Stimulated activated CD4-positive, alpha-beta T cell treated with anti-CD3 and anti-CD28 coated beads, Interleukin-12 subunit alpha, Interleukin-12 subunit beta, amount 100 ng/mL, for 48 hours (primary cell): ENCODE data around the gene PTH2R.
"Not testable (repeated sequence)": the region's sequence is repeated elsewhere in the genome, so short reads cannot be mapped to it uniquely, and the experiment has no call there.

ENCODE experiments used
- DNase-seq, 3 donors: peaks; one replicate each; pipeline ENCODE4 v3.0.0-alpha.2; 2020; ENCODE audit warnings: low read depth in 2 of 3, low spot score in 1 of 3

Gene PTH2R

GRCh38 chr2:208389940-208390339, 16.7 kb upstream of the PTH2R start:
- DNase-seq: no peak

DNA sequence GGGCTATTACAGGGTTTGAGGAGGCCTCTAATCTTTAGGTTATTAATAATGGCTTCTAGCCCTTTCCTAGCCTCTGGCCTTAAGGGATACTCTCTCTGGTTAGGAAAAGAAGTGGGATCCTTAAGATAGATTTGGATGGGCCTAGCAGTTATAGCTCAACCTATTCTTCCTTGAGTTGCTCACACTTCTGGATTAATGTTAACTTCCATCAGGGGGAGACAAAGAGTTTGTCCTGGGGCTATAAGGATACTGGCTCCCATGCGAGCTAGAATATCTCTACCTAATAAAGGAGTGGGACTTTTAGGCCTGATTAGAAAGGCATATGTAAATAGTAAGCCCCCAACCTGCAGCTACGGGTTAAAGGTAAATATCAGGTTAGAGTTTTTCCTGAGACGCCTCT, 14.3 kb upstream of the PTH2R start:
- no peak for DNase-seq

GRCh38 chr2:208396796-208397195, 9.8 kb upstream of the PTH2R start:
- DNase-seq: not testable (repeated sequence)

- no peak for DNase-seq
These were observed 7.4 kb upstream of the PTH2R start for GRCh38 chr2:208399201-208399600.

DNA sequence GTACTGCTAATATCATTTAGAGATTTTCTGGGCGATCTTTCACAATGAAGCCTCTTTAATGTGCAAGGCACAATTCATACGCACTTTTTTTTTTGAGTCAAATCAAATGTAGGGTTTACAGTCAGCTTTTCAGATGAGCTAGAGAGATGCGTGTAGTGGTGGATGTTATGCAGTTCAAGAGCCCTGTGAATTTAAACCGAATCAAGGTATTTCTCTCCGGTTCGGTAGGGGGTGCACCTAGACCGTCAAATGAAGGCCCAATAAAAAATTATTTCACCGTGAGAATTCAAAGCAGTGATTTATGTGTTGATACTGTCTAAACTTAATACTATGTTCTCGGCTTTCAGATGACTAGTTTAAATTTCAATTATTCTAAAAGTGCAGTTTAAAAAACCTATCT, 1.1 kb downstream of the PTH2R start:
- DNase-seq: no peak

DNA sequence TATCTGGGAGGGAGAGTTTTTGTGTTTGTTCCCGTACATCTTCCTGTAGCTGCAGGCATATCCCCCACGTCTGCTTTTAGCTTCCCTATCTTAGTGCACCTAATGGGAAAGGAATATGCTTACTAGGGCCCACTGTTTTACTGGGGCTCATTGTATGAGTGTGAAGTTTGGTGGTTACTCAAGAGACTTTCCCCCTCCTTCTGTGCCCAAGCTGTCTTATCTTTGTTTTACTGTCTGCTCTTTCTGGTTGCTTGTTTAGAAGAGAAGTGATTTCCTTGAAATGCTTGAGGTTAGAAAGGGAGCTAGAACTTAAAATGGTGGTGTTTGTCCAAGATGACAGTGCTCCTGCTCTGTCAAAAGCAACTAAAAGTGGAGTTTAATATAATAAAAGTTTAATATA, 7.3 kb downstream of the PTH2R start:
- DNase-seq: no peak

DNA sequence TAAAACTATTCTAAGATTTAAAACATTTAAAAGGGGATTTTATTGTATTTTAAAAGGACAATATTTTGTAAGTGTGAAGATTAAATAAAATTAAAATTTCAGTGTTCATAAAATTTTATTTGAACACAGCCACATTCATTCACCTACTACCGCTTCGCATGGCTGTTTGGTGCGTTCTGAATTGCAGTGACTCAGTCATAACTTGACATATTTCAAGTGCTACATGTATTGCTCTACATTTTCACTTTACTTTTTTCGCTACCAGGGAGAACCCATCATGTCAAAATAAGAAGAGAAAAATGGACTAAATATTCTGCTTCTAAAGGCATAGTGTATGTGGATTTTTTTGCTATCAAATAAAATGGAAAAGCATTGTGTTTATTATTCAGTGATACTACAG, 8.7 kb downstream of the PTH2R start:
- no peak for DNase-seq

DNA sequence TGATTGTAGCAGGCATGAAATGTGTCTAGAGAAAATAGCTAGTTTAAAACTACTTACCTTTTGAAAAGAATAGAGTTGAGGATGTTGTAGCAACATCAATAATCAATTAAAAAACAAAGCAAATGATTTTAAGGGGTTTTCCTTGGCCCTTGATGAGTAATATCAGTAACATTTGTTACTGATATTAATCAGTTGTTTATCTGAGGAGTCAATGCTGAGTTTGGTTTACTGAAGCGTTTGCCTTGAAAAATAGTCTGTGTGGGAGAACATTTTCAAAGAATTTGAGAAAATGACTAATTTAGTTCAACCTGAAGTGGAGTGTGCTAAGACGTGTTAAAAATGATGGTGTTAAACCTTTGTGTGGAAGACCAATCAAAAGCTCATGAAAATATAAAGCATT, 9.3 kb downstream of the PTH2R start:
- DNase-seq: no peak

DNA sequence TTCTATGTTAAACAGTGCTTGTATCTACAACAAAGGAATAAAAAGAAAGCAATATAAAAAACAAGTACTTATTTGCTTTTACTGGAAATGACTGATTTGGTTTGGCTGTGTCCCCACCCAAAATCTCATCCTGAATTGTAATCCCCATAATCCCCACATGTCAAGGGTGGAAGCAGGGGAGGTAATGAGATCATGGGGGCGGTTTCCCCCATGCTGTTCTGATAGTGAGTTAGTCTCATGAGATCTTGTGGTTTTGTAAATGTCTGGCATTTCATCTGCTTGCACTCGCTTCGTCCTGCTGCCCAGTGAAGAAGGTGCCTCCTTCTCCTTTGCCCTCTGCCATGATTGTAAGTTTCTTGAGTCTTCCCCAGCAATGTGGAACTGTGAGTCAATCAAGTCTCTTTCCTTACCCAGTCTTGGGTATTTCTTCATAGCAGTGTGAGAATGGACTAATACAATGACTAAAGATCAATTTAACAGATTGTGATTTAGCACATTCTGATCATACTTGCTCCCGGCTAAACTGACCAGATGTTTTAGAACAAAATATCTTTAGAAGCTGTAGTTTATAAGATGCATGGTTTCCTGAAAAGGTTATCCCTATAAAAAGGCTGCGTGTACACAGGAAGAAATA, 19.9 kb downstream of the PTH2R start:
- DNase-seq: no peak

DNA sequence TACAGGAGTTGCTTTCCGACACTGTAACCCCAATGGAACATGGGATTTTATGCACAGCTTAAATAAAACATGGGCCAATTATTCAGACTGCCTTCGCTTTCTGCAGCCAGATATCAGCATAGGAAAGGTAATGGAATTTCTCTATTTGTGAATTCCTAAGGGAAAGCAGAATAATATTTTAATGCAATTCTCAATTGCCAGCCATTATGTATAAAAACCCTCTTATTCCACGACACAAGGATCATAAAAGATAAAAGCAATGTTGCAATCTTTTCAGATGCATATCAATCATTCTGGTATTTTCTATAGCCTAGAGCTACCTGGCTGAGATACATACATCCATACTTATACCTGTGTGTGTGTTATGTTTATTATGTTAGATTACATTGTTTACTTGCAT, 31.2 kb downstream of the PTH2R start:
- DNase-seq: no peak

- no peak for DNase-seq
These were observed 34.1 kb downstream of the PTH2R start for GRCh38 chr2:208440716-208441115.

GRCh38 chr2:208441951-208442350, 35.4 kb downstream of the PTH2R start:
- DNase-seq: no peak

GRCh38 chr2:208447447-208447846, 40.9 kb downstream of the PTH2R start:
- not testable (repeated sequence) for DNase-seq

- DNase-seq: no peak
These were observed 44.5 kb downstream of the PTH2R start for GRCh38 chr2:208451061-208451460.

GRCh38 chr2:208454861-208455260, 48.3 kb downstream of the PTH2R start:
- no peak for DNase-seq

GRCh38 chr2:208463721-208464120, 57.1 kb downstream of the PTH2R start:
- no peak for DNase-seq

DNA sequence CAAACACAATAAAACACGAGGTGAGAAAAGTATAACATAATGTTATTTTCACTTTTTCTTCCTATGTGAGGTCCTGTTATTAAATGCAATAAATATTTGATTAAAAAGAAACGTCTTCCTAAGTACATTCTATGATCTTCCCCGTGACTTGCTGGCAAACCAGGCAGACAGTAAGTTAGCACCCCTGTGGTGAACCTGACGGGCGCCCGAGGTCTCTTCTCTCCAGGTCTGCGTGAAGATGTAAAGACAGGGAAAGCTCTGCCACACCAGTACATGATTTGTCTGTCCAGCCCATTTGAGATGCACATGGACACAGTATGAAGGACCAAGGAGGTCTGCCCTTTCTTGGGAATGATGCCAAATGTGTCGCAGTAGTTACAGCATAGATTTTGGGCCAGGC, 57.6 kb downstream of the PTH2R start:
- DNase-seq: no peak

DNA sequence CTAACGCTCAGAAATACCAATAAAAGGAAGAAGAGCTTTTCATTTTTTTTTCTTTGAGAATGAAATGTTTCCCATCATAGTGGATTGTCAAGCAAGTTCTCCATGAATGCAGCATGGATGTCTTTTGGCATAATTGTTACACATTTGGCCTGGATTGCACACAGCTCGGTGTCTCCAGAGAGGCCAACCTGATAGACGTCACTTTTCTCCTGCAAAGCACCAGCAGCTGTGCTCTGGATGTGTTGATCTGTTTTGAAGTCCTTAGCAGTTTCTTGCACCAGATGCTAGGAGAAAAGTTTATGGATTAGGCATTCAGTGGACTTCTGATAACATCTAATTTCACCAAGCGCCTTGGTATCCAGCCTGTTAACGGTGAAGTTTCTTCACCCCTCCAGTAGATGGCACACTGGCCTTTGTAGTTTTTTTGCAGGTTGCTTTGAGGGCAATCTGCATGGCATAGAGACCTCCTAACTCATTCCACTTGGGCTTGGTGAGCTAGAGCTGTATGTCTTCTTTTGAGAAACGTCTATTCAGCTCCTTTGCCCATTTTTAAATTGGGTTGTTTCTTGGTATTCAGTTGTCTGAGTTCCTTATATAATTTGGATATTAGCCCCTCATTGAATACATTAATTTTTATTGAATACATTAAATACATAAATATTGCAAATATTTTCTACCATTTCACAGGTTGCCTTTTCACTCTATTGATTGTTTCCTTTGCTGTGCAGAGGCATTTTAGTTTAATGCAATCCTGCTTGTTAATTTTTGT, 59.7 kb downstream of the PTH2R start:
- peak in 1 of 3 donors; percentile 8 for DNase-seq

DNA sequence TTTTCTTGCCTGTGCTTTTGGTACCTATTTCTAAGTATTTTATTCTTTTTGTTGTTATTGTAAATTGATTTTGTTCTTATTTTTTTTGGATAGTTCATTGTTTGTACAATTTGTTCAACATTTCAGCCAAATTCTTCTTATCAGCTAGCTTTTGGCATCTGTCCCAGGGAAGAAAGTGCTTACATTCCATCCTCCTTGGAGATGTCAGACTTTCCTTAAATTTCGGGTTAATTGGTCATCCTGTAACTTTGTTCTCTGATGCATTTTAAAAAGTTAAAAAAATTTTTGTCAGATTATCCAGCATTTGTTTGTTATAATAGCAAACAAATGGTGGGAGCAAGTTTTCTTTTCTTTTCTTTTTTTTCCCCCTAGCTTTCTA, 60.3 kb downstream of the PTH2R start:
- DNase-seq: no peak

DNA sequence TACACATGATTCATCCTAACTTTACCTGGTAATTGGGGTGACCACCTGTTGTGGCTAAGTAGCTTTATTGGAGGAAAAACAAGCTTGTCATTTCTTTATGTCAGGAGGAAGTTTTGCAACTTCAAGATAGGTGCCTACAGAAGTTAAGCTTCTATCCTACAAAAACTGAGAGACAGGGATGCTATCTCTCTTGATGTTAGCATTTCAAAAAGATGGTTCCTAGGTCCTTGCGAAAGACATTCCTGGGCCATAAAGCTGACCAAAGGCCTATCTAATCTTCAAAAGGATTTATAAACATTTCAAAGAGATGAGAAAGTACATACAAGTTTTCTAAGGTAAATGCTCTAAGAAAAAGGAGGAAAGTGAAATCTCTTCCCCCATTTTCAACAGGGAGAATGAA, 61.0 kb downstream of the PTH2R start:
- DNase-seq: no peak

- no peak for DNase-seq
These were observed 71.1 kb downstream of the PTH2R start for GRCh38 chr2:208477741-208478140.

GRCh38 chr2:208479342-208479741, 72.8 kb downstream of the PTH2R start:
- DNase-seq: no peak

GRCh38 chr2:208481945-208482344, 75.4 kb downstream of the PTH2R start:
- not testable (repeated sequence) for DNase-seq
